Measurements from ENCODE around the gene IGHMBP2. TPM values are rescaled to one million over a fixed set of nuclear protein-coding genes. Genes with fewer than 3 reads are reported as not detected.

The IGHMBP2 gene
- total RNA-seq, 1 donor from 2014 or later = 20.3 TPM

- Histone ChIP-seq H3K9me3 (peaks cover 6% of the 10 kb centered on the region), H3K27ac (no peak overlapping the region), H3K27me3 (no peaks in the 10 kb centered on the region), H3K4me1 (no peaks in the 10 kb centered on the region), H3K36me3 (no peaks in the 10 kb centered on the region), H3K4me3 (no peak overlapping the region)
- TF ChIP-seq, protein P1, sequence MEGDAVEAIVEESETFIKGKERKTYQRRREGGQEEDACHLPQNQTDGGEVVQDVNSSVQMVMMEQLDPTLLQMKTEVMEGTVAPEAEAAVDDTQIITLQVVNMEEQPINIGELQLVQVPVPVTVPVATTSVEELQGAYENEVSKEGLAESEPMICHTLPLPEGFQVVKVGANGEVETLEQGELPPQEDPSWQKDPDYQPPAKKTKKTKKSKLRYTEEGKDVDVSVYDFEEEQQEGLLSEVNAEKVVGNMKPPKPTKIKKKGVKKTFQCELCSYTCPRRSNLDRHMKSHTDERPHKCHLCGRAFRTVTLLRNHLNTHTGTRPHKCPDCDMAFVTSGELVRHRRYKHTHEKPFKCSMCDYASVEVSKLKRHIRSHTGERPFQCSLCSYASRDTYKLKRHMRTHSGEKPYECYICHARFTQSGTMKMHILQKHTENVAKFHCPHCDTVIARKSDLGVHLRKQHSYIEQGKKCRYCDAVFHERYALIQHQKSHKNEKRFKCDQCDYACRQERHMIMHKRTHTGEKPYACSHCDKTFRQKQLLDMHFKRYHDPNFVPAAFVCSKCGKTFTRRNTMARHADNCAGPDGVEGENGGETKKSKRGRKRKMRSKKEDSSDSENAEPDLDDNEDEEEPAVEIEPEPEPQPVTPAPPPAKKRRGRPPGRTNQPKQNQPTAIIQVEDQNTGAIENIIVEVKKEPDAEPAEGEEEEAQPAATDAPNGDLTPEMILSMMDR (IDR thresholded peaks at IDR 0.05) = no peak
- no peak for DNase-seq
- ATAC-seq = no peak
- intact Hi-C loops (cut with DNase I) = no loop called here
Observed at GRCh38 chr11:68982134-68982533, 78.4 kb downstream of the IGHMBP2 start.

- ATAC-seq = no peak
- H3K4me1 ChIP-seq = no peaks in the 10 kb centered on the region
- DNase-seq = peak; percentile 3
Observed at GRCh38 chr11:68983801-68984200, 80.1 kb downstream of the IGHMBP2 start.

GRCh38 chr11:68987211-68987610 is 83.5 kb downstream of the IGHMBP2 start:
- ATAC-seq (no peak), DNase-seq (no peak)
- peaks cover 5% of the 10 kb centered on the region for H3K9me3 ChIP-seq
- TF ChIP-seq, protein P1 (IDR thresholded peaks at IDR 0.05) = no peak
- no peaks in the 10 kb centered on the region for H3K4me1 ChIP-seq
- H3K4me3 ChIP-seq = no peak overlapping the region
- no peaks in the 10 kb centered on the region for H3K36me3 ChIP-seq
- intact Hi-C loops (cut with DNase I) = no loop called here
- no peak overlapping the region for H3K27ac ChIP-seq
- H3K27me3 ChIP-seq = peaks cover 9% of the 10 kb centered on the region

More at GRCh38 chr11:68983801-68984200, 80.1 kb downstream of the IGHMBP2 start:
- Histone ChIP-seq H3K27me3 (no peaks in the 10 kb centered on the region), H3K9me3 (peaks cover 6% of the 10 kb centered on the region), H3K4me3 (no peak overlapping the region), H3K27ac (no peak overlapping the region), H3K36me3 (no peaks in the 10 kb centered on the region)
- TF ChIP-seq, protein P1 (IDR thresholded peaks at IDR 0.05) = no peak
- intact Hi-C loops (cut with DNase I) = no loop called here

GRCh38 chr11:68988491-68988890 is 84.8 kb downstream of the IGHMBP2 start:
- TF ChIP-seq, protein P1 (IDR thresholded peaks at IDR 0.05) = no peak

More at GRCh38 chr11:68988491-68988890, 84.8 kb downstream of the IGHMBP2 start:
- no peaks in the 10 kb centered on the region for H3K9me3 ChIP-seq
- no peak for DNase-seq
- H3K4me3 ChIP-seq = no peak overlapping the region
- intact Hi-C loops (cut with DNase I) = no loop called here
- peaks cover 12% of the 10 kb centered on the region for H3K27me3 ChIP-seq
- no peaks in the 10 kb centered on the region for H3K36me3 ChIP-seq
- no peak for ATAC-seq
- H3K27ac ChIP-seq = no peak overlapping the region
- H3K4me1 ChIP-seq = no peaks in the 10 kb centered on the region

Other genes starting within 250 kb of the IGHMBP2 start
- not detected for gene GAL, start 219.3 kb upstream of the IGHMBP2 start, total RNA-seq
- gene TESMIN, start 152.4 kb upstream of the IGHMBP2 start, total RNA-seq = 0.81 TPM
- 76.4 TPM for gene CPT1A, start 62.0 kb upstream of the IGHMBP2 start, total RNA-seq
- gene MRPL21, start 59 bp upstream of the IGHMBP2 start, total RNA-seq = 36.3 TPM
- not detected for gene MRGPRD, start 77.1 kb downstream of the IGHMBP2 start, total RNA-seq
- gene MRGPRF, start 109.4 kb downstream of the IGHMBP2 start, total RNA-seq = 13.2 TPM
- 16.6 TPM for gene TPCN2, start 145.0 kb downstream of the IGHMBP2 start, total RNA-seq